Lung (tissue), 12 donors: ENCODE results near the gene SLC16A10. TPM values are rescaled to one million over a fixed set of nuclear protein-coding genes. Genes with fewer than 3 reads are reported as not detected.

ENCODE experiments used
- ATAC-seq: fragments of 200-7000 bp; cut with Tn5 transposase; one replicate; pipeline ENCODE4 v1.9.1; 2020; ENCODE audit warnings: moderate number of reproducible peaks; ENCODE audit not compliant: insufficient read depth, low FRiP score
- DNase-seq, 3 donors: peaks; one replicate each; pipeline ENCODE4 v3.0.0-alpha.2; 2013 to 2017
- H3K27ac ChIP-seq, 2 donors: one replicate each; pipeline ENCODE4 v1.5.1; 2013; ENCODE audit warnings: mild to moderate bottlenecking in 2 of 2, moderate library complexity in 2 of 2, control low read depth in 1 of 2, inconsistent platforms in 1 of 2, low read depth in 1 of 2, low read length in 1 of 2
- H3K27me3 ChIP-seq, 3 donors: one replicate each; pipeline ENCODE4 v1.5.1; 2013; ENCODE audit warnings: low read length in 2 of 3; ENCODE audit not compliant: control insufficient read depth in 3 of 3, insufficient read depth in 3 of 3
- H3K36me3 ChIP-seq, 4 donors: one replicate each; pipeline ENCODE4 v1.5.1; 2013; ENCODE audit warnings: low read length in 4 of 4, mild to moderate bottlenecking in 1 of 4, moderate library complexity in 1 of 4; ENCODE audit not compliant: control insufficient read depth in 4 of 4, insufficient read depth in 4 of 4
- H3K4me1 ChIP-seq, 5 donors: one replicate each; pipeline ENCODE4 v1.5.1; 2013; ENCODE audit warnings: low read length in 5 of 5, mild to moderate bottlenecking in 2 of 5, moderate library complexity in 1 of 5; ENCODE audit not compliant: control insufficient read depth in 5 of 5, insufficient read depth in 5 of 5
- H3K4me3 ChIP-seq: one replicate; pipeline ENCODE4 v1.5.1; 2013; ENCODE audit warnings: mild to moderate bottlenecking, control low read depth, moderate library complexity
- H3K9ac ChIP-seq, 2 donors: one replicate each; pipeline ENCODE4 v1.5.1; 2013; ENCODE audit warnings: low read length in 2 of 2, control low read depth in 1 of 2; ENCODE audit not compliant: insufficient read depth in 1 of 2
- H3K9me3 ChIP-seq, 4 donors: one replicate each; pipeline ENCODE4 v1.5.1; 2013; ENCODE audit warnings: low read length in 3 of 4, mild to moderate bottlenecking in 1 of 4, moderate library complexity in 1 of 4; ENCODE audit not compliant: control insufficient read depth in 4 of 4, insufficient read depth in 3 of 4
- CTCF ChIP-seq: IDR thresholded peaks from 2 replicates; pipeline ENCODE4 v1.5.1; 2012; ENCODE audit warnings: mild to moderate bottlenecking; ENCODE audit errors: control extremely low read depth, extremely low read depth
- WGBS, 2 donors: extraction: QIAGEN DNeasy Blood & Tissue Kit; methylation state at CpG; one replicate each; pipeline ENCODE4 v1.1.7; 2013; 5-methylcytosine and 5-hydroxymethylcytosine counted together
- polyA plus RNA-seq, 2 donors: library from polyadenylated mRNA; stranded (reverse); fragments of 200-250 nt; gene quantifications; one replicate each; pipeline ENCODE4 v1.2.1, GENCODE V29; 2013
- total RNA-seq, 2 donors: library from RNA; depleted of rRNA in 1 of 2; stranded (reverse); fragments of >200 nt in 1 of 2; gene quantifications; one replicate each; pipeline ENCODE4 v1.2.1, GENCODE V29; 2014 to 2021
- donor health status: control.
- donor health status: control.
- donor health status: Bipolar disorder and iron deficiency.
- donor health status: healthy.
- donor health status: DM: yes; HTN: yes; CAD: no.

The SLC16A10 gene
- total and polyA plus RNA-seq, 4 donors, result 2.0 to 10.5 (median 9.6) TPM

DNA sequence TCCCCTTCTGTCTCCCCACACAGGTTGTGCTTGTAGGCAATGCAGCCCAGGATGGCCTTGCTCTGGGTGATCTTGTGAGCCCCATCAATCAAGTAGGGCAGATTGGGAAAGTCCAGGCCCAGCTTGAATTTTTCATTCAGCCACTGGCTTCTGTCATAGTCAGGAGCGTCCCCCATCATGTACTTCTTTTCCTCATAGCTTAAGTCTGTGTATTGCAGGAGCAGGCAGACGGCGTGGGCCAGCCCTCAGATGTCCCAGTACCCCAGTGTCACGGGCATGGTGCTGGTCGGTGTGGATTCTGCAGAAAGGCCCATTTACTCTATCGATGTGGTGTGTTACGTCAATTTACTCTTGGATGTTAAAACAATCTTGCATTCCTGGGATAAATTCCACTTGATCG lies 40.1 kb upstream of the SLC16A10 start:
- ATAC-seq (no peak), DNase-seq (no peak)
- no peaks in the 10 kb centered on the region for H3K27me3 ChIP-seq
- H3K4me3 ChIP-seq, result no peak overlapping the region
- 89 to 94% methylated on average over 8 of the region's 8 CpGs for WGBS, 2 donors
- H3K4me1 ChIP-seq, result no peaks in the 10 kb centered on the region
- H3K9me3 ChIP-seq, result no peaks in the 10 kb centered on the region
- H3K9ac ChIP-seq, result no peak overlapping the region
- TF ChIP-seq CTCF, result no peak
- no peak overlapping the region for H3K27ac ChIP-seq
- no peaks in the 10 kb centered on the region for H3K36me3 ChIP-seq

- ATAC-seq (no peak), DNase-seq (no peak)
- H3K4me3 ChIP-seq, result no peak overlapping the region
- no peak overlapping the region for H3K27ac ChIP-seq
- no peaks in the 10 kb centered on the region for H3K4me1 ChIP-seq
- no peaks in the 10 kb centered on the region for H3K36me3 ChIP-seq
- 79 to 87% methylated on average over 2 of the region's 2 CpGs for WGBS, 2 donors
- no peaks in the 10 kb centered on the region for H3K9me3 ChIP-seq
- TF ChIP-seq CTCF, result no peak
- no peaks in the 10 kb centered on the region for H3K27me3 ChIP-seq
- H3K9ac ChIP-seq, result no peak overlapping the region
Observed at GRCh38 chr6:111050261-111051023, 36.9 kb upstream of the SLC16A10 start.

DNA sequence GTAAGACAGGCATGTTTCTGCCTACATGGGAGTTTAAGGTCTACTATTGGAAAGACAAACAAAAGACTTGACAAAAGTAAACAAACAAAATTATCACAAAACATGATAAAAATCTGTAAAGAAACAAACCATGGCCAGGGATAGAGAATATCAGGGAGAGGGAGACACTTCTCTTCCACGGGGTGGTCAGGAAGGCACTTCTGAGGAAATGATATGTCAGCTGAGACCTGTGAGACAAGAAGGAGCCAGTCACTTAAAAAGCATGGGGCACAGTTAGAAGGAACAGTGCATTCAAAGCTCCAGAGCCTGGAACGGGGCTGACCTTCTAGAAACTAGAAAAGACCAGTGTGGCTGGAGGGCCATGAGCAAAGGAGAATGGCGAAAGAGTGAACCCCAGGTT lies 35.1 kb upstream of the SLC16A10 start:
- Histone ChIP-seq H3K9me3 (no peaks in the 10 kb centered on the region), H3K36me3 (no peaks in the 10 kb centered on the region), H3K27ac (no peak overlapping the region), H3K4me1 (no peaks in the 10 kb centered on the region), H3K27me3 (no peaks in the 10 kb centered on the region), H3K4me3 (no peak overlapping the region), H3K9ac (no peak overlapping the region)
- 71 to 74% methylated on average over 3 of the region's 3 CpGs for WGBS, 2 donors
- ATAC-seq (no peak), DNase-seq (no peak)
- no peak for TF ChIP-seq CTCF
